ENCODE results near the gene ALDH9A1.
"Not testable (repeated sequence)": the region's sequence is repeated elsewhere in the genome, so short reads cannot be mapped to it uniquely, and the experiment has no call there.

ALDH9A1 gene

GRCh38 chr1:165645654-165646366 is 52.6 kb downstream of the ALDH9A1 start:
- DNase-seq (ENCODE audit: low read depth): no peak

GRCh38 chr1:165644064-165644735 is 54.2 kb downstream of the ALDH9A1 start:
- no peak for DNase-seq (ENCODE audit: low read depth)

GRCh38 chr1:165641231-165641987 is 57.0 kb downstream of the ALDH9A1 start:
- no peak for DNase-seq (ENCODE audit: low read depth)

- DNase-seq (ENCODE audit: low read depth): no peak
These were observed 58.3 kb downstream of the ALDH9A1 start for GRCh38 chr1:165639821-165640623.

DNA sequence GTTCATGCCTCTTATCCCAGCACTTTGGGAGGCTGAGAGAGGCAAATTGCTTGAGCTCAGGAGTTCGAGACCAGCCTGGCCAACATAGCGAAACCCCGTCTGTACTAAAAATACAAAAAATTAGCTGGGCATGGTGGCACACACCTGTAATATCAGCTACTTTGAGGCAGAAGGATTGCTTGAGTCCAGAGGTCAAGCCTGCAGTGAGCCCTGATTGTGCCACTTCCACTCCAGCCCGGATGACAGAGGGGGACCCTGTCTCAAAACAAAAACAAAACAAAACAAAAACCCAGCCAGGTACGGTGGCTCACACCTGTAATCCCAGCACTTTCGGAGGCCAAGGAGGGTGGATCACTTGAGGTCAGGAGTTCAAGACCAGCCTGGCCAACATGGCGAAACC is 60.2 kb downstream of the ALDH9A1 start:
- DNase-seq (ENCODE audit: low read depth): not testable (repeated sequence)

- no peak for DNase-seq (ENCODE audit: low read depth)
These were observed 60.9 kb downstream of the ALDH9A1 start for GRCh38 chr1:165637427-165637826.

- DNase-seq (ENCODE audit: low read depth): no peak
These were observed 62.5 kb downstream of the ALDH9A1 start for GRCh38 chr1:165635823-165636222.

- DNase-seq (ENCODE audit: low read depth): no peak
These were observed 63.0 kb downstream of the ALDH9A1 start for GRCh38 chr1:165635329-165635728.

- no peak for DNase-seq (ENCODE audit: low read depth)
These were observed 64.0 kb downstream of the ALDH9A1 start for GRCh38 chr1:165634154-165634921.

DNA sequence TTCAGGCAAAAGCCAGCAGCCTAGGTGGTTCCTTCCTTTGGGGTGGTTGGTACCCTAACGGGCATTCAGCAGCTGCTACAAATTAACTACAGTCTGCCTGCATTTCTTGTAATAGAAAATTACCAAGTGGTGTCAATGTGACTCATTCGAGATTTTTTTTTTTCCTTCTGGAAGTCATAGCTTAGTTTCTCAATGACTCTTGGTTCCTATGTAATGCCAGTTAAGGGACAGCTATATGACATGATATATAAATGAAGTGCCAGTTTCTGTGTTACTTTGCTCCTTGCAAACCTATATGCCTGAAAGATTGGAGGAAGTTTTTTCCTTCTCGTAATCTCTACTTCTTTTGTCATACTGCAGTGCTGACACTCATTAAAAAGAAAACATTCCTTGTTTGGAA is 64.7 kb downstream of the ALDH9A1 start:
- no peak for DNase-seq (ENCODE audit: low read depth)

- DNase-seq (ENCODE audit: low read depth): no peak
These were observed 65.9 kb downstream of the ALDH9A1 start for GRCh38 chr1:165632491-165632890.

DNA sequence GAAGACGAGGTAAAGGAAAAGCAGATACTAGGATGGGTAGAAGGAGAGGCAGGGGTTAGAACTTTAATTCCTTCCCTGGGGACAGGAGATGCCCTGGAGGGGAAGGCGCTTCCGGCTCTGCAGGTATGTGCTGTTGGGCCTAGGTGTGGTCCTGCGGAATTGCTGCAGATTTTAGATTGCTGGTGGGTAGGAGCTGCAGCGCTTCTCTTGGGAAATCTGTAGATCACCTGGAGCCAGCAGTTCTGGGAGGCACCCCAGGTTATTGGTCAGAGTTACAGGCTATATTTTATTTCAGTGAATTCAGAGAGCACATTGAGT is 66.3 kb downstream of the ALDH9A1 start:
- no peak for DNase-seq (ENCODE audit: low read depth)

DNA sequence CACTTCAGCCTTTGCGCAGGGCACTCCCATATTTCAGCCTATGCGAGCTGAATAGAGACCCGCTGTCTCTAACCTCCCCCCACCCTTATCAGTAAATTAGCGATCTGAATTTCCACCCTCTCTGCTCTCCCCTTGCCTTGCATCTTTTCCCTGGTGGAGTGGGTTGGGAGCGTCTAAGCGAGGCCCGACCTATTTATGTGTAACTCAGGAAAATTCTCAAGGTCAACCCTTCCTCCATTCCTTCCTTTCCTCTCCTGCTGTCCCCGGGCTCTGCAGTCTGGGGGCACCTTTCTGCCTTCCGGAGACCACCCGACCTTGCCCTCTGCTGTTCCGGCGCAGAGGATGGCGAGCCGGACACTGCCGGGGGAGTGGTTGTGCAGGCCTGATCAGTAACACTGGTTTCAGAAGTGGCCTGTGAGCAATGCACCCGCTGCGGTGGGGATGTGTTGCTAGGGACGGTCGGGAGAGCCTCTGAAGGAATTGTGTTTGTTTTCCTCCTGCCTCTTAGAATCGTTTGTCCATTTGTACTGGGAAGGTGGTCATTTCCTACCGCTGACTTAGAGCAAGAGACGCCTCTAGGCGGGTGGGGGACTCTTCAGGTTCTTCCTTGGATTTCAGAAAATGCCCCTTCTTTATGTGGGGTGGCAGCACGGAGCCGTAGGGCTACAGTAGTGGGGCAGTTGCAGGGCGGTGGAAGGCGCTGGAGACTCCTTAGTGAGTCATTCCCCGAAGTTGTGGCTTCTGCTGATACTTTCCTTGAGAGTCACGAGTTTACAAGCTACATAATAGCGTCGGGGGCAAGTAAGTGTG is 66.8 kb downstream of the ALDH9A1 start:
- peak; percentile 13 for DNase-seq (ENCODE audit: low read depth)

GRCh38 chr1:165630629-165631341 is 67.6 kb downstream of the ALDH9A1 start, which contains the start of gene MGST3:
TSS of gene MGST3 (plus strand) at chr1:165631234. CDS start at chr1:165649848, 18,614 bp downstream.
- DNase-seq (ENCODE audit: low read depth): peak; percentile 91

DNA sequence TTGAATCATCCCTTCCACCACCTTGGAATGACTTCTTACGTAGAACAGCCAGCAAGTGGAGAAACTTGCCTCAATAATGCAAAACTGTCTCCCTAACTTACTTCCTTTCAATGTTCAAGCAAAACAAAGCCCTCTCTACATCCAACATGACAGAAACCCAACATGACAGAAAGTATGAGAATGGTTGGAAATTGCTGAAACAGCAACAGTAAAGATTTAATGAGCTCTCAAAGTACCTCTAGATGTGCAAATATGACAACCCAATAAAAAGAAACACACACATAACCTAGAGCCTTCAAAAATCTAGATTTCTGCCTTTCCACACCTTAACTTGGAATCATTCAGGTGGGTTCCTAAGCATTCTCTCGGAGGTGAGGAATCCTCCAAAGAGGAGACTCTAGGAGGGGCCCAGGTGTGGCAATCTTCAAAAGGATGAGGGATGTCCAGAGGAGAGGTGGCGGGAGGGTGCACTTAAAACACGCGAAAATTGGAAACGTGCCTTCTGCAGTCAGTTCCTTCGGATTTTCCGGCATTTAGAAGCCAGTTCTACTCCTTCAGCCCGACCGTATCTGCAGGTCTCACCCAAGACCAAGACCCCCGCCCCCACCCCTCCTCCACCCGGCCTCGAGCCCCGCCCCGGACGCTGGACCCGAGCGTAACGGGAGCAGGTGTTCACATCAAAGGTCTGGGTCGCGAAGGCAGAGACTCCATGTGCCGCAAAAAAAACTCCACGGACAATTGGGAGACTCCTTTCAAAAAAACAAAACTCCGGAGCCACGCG is 68.3 kb downstream of the ALDH9A1 start:
- no peak for DNase-seq (ENCODE audit: low read depth)

DNA sequence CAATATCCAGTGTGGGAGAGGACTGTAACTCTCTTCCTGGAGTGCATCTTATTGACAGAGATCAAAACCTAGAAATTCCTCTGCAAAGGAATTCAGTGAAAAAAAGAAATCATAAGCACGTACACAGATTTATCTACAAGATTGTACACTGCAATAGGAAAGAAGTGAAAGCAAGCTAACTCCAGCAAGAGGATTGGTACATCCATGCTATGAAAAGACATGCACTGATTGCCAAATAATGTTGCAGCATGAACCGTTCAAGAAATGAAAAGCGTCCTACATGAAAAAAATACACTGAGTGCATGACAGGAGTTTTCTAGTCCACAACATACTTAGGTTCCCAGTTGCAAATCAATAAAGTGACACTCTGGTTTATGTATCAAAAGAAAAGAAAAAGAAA is 69.2 kb downstream of the ALDH9A1 start:
- DNase-seq (ENCODE audit: low read depth): no peak

- DNase-seq (ENCODE audit: low read depth): no peak
These were observed 70.1 kb downstream of the ALDH9A1 start for GRCh38 chr1:165628147-165628822.

- DNase-seq (ENCODE audit: low read depth): no peak
These were observed 73.9 kb downstream of the ALDH9A1 start for GRCh38 chr1:165624441-165624840.

DNA sequence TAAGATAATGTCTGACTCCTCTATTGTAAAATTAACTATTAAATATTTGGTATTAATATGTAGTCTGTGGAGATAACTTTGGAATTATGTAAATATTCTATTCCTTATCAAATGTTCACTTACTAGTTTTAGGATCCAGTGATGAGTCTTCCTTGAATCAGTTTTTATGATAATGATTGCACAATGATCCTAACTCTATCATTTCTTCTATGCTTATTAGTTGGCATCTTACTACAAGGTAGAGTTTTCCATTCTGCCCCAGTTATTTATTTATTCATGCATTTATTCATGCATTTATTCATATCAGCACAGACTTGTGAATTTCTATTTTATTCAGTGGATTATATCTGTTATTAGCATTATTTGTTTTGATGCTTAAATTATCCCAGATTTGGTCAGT is 74.7 kb downstream of the ALDH9A1 start:
- DNase-seq (ENCODE audit: low read depth): no peak
